B cell (primary cell): ENCODE measurements around the gene UHMK1.

Source experiments
- EZH2 ChIP-seq: IDR thresholded peaks from 2 replicates; pipeline ENCODE4 v1.6.1; 2012; ENCODE audit warnings: borderline replicate concordance, low read depth, mild to moderate bottlenecking, moderate library complexity, low read length; ENCODE audit not compliant: insufficient read depth, poor library complexity, severe bottlenecking
- TF ChIP-seq, protein P1 (sequence below): fragments of 200-600 bp; IDR thresholded peaks from one replicate; pipeline ENCODE4 v1.8.0; 2022; ENCODE audit warnings: antibody characterized with exemption, mild to moderate bottlenecking

DNA sequence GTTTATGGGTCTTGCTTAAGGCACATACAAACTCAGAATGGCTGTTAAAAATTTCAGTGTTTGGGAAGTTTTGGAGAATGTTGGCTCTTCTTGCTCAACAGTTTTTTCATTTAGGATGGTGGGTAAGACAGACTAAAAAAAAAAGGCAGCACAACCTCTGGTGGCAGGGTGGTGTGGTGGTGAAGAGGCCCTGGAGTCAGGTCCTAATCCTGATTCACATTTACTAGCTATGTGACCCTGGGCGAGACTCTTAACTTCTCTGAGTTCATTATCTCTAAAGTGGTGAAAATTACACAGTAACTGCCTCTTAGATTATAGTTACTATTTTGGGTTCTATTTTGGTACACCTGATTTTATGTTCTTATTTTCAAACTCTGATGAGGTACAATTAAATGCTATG is 75.5 kb downstream of the UHMK1 start:
- TF ChIP-seq, protein P1, sequence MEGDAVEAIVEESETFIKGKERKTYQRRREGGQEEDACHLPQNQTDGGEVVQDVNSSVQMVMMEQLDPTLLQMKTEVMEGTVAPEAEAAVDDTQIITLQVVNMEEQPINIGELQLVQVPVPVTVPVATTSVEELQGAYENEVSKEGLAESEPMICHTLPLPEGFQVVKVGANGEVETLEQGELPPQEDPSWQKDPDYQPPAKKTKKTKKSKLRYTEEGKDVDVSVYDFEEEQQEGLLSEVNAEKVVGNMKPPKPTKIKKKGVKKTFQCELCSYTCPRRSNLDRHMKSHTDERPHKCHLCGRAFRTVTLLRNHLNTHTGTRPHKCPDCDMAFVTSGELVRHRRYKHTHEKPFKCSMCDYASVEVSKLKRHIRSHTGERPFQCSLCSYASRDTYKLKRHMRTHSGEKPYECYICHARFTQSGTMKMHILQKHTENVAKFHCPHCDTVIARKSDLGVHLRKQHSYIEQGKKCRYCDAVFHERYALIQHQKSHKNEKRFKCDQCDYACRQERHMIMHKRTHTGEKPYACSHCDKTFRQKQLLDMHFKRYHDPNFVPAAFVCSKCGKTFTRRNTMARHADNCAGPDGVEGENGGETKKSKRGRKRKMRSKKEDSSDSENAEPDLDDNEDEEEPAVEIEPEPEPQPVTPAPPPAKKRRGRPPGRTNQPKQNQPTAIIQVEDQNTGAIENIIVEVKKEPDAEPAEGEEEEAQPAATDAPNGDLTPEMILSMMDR: no peak
- TF ChIP-seq EZH2: no peak
